ENCODE measurements around the gene GP1BA.

GP1BA gene

GRCh38 chr17:4931963-4932362 lies at the start of gene GP1BA:
Gene GP1BA, plus strand, starts transcription at chr17:4932277. Its CDS starts 328 bp downstream, at chr17:4932605.
- no peak within 1 kb of the TSS for H3K27ac ChIP-seq (ENCODE audit: low read length)
- no peak within 1 kb of the TSS for H3K4me3 ChIP-seq (ENCODE audit: low read length)
- no CpG with 5 or more reads among the region's 14 CpGs for WGBS (ENCODE audit: insufficient coverage, insufficient read length)
- H3K9me3 ChIP-seq (ENCODE audit: control insufficient read depth, insufficient read depth, low read length), result no peaks in the 10 kb centered on the region
- DNase-seq (ENCODE audit: low read depth, low spot score), result no peak
- H3K27me3 ChIP-seq (ENCODE audit: control insufficient read depth, insufficient read depth, low read length), result no peaks in the 10 kb centered on the region
- H3K36me3 ChIP-seq (ENCODE audit: control insufficient read depth, insufficient read depth, low read length), result 0 out of 2 replicates have a peak, but pooled peaks cover 2% of the 10 kb centered on the region
- no peaks in the 10 kb centered on the region for H3K4me1 ChIP-seq (ENCODE audit: control insufficient read depth, insufficient read depth, low read length)

- no peaks in the 10 kb centered on the region for H3K4me1 ChIP-seq (ENCODE audit: control insufficient read depth, insufficient read depth, low read length)
- DNase-seq (ENCODE audit: low read depth, low spot score), result no peak
- no CpG with 5 or more reads among the region's 4 CpGs for WGBS (ENCODE audit: insufficient coverage, insufficient read length)
- no peaks in the 10 kb centered on the region for H3K9me3 ChIP-seq (ENCODE audit: control insufficient read depth, insufficient read depth, low read length)
- no peak overlapping the region for H3K27ac ChIP-seq (ENCODE audit: low read length)
- H3K27me3 ChIP-seq (ENCODE audit: control insufficient read depth, insufficient read depth, low read length), result no peaks in the 10 kb centered on the region
- H3K4me3 ChIP-seq (ENCODE audit: low read length), result no peak overlapping the region
- H3K36me3 ChIP-seq (ENCODE audit: control insufficient read depth, insufficient read depth, low read length), result peaks cover 25% of the 10 kb centered on the region
These were observed 47.6 kb upstream of the GP1BA start for GRCh38 chr17:4884489-4884888.

GRCh38 chr17:4886830-4887229 lies 45.2 kb upstream of the GP1BA start:
- Histone ChIP-seq H3K9me3 (ENCODE audit: control insufficient read depth, insufficient read depth, low read length) (no peaks in the 10 kb centered on the region), H3K36me3 (ENCODE audit: control insufficient read depth, insufficient read depth, low read length) (peaks cover 38% of the 10 kb centered on the region), H3K4me3 (ENCODE audit: low read length) (no peak overlapping the region), H3K27me3 (ENCODE audit: control insufficient read depth, insufficient read depth, low read length) (no peaks in the 10 kb centered on the region), H3K27ac (ENCODE audit: low read length) (no peak overlapping the region), H3K4me1 (ENCODE audit: control insufficient read depth, insufficient read depth, low read length) (no peaks in the 10 kb centered on the region)
- no peak for DNase-seq (ENCODE audit: low read depth, low spot score)
- WGBS (ENCODE audit: insufficient coverage, insufficient read length), result no CpG with 5 or more reads among the region's 12 CpGs

DNA sequence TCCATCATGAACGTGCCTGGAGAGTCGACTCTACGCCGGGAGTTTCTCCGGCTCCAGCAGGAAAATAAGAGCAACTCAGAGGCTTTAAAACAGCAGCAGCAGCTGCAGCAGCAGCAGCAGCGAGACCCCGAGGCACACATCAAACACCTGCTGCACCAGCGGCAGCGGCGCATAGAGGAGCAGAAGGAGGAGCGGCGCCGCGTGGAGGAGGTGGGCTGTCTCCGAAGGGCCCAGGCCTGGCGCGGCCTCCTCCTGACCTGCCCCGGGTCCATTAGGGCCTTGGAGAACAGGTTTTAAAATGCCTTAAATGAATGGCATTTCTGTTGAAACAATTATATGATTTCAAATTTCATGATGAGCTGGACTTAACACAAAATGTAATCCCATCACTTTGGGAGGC lies 44.5 kb upstream of the GP1BA start:
- H3K27me3 ChIP-seq (ENCODE audit: control insufficient read depth, insufficient read depth, low read length), result no peaks in the 10 kb centered on the region
- H3K36me3 ChIP-seq (ENCODE audit: control insufficient read depth, insufficient read depth, low read length), result peaks cover 41% of the 10 kb centered on the region
- no peaks in the 10 kb centered on the region for H3K9me3 ChIP-seq (ENCODE audit: control insufficient read depth, insufficient read depth, low read length)
- H3K27ac ChIP-seq (ENCODE audit: low read length), result no peak overlapping the region
- WGBS (ENCODE audit: insufficient coverage, insufficient read length), result no CpG with 5 or more reads among the region's 18 CpGs
- H3K4me1 ChIP-seq (ENCODE audit: control insufficient read depth, insufficient read depth, low read length), result no peaks in the 10 kb centered on the region
- H3K4me3 ChIP-seq (ENCODE audit: low read length), result no peak overlapping the region
- DNase-seq (ENCODE audit: low read depth, low spot score), result no peak

DNA sequence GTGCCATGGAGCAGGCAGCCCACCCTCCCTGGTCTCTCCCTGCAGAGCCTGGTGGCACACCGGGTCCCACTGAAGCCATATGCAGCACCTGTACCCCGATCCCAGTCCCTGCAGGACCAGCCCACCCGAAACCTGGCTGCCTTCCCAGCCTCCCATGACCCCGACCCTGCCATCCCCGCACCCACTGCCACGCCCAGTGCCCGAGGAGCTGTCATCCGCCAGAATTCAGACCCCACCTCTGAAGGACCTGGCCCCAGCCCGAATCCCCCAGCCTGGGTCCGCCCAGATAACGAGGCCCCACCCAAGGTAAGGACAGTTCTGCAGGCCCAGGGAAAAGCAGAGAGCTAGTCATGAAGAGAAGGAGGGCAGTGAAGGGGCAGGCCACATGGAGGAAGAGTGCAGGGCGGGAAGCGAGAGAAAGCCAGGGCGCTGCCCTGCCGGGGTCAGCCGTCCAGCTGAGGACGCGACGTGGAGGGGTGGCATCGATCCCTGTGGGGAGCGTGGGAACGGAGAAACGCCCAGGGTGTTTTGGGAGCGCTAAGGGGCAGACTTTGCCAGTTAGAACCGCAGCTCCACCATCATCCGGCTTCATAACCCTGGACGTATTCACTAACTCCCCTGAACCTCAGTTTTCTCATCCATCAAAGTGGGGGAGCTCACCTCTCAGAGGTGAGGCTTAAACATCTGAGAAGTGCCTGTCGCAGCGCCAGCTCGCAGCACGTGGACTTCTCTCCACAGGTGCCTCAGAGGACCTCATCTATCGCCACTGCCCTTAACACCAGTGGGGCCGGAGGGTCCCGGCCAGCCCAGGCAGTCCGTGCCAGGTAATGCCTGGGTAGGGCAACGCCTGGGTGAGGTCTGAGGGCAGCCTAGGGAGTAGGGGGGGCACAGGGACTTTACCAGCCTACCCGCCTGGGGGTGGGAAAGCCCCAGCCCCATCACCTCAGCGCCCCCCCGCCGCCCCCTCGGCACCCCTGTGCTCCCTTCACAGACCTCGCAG lies 40.4 kb upstream of the GP1BA start:
- no peak overlapping the region for H3K27ac ChIP-seq (ENCODE audit: low read length)

DNA sequence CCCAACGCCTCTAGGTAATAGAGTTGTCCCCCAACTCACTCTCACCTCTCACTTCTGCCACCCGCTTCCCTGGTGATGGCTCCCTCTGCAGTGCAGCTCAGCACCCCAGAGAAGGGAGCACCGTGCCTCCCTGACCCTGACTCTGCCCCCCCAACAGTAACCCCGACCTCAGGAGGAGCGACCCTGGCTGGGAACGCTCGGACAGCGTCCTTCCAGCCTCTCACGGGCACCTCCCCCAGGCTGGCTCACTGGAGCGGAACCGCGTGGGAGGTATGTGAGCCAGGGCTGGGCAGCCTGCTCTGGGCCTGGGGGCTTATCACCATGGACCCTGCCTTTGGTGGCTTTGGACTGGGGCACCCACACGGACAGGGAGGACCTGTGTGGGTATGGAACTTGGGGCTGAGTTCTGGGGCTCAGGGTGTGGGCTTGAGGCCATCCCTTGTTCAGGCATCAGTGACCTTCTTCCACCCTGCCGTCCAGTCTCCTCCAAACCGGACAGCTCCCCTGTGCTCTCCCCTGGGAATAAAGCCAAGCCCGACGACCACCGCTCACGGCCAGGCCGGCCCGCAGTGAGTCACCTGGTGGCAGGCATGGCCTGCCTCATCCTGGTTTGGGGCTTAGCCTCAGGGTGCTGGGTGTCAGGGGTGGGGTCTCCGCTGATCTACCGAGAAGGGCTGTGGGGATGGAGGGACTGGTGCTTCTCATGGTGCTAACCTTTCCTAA lies 39.4 kb upstream of the GP1BA start:
- no peak for DNase-seq (ENCODE audit: low read depth, low spot score)
- no peaks in the 10 kb centered on the region for H3K4me1 ChIP-seq (ENCODE audit: control insufficient read depth, insufficient read depth, low read length)
- no peak overlapping the region for H3K4me3 ChIP-seq (ENCODE audit: low read length)
- no peaks in the 10 kb centered on the region for H3K9me3 ChIP-seq (ENCODE audit: control insufficient read depth, insufficient read depth, low read length)
- no peak overlapping the region for H3K27ac ChIP-seq (ENCODE audit: low read length)
- peaks cover 40% of the 10 kb centered on the region for H3K36me3 ChIP-seq (ENCODE audit: control insufficient read depth, insufficient read depth, low read length)
- no CpG with 5 or more reads among the region's 23 CpGs for WGBS (ENCODE audit: insufficient coverage, insufficient read length)
- no peaks in the 10 kb centered on the region for H3K27me3 ChIP-seq (ENCODE audit: control insufficient read depth, insufficient read depth, low read length)

More for the DNA sequence above, 40.4 kb upstream of the GP1BA start:
- Histone ChIP-seq H3K9me3 (ENCODE audit: control insufficient read depth, insufficient read depth, low read length) (no peaks in the 10 kb centered on the region), H3K4me1 (ENCODE audit: control insufficient read depth, insufficient read depth, low read length) (no peaks in the 10 kb centered on the region), H3K36me3 (ENCODE audit: control insufficient read depth, insufficient read depth, low read length) (peaks cover 46% of the 10 kb centered on the region), H3K27me3 (ENCODE audit: control insufficient read depth, insufficient read depth, low read length) (no peaks in the 10 kb centered on the region), H3K4me3 (ENCODE audit: low read length) (no peak overlapping the region)
- no peak for DNase-seq (ENCODE audit: low read depth, low spot score)
- no CpG with 5 or more reads among the region's 42 CpGs for WGBS (ENCODE audit: insufficient coverage, insufficient read length)

- H3K4me3 ChIP-seq (ENCODE audit: low read length), result no peak overlapping the region
- no peaks in the 10 kb centered on the region for H3K27me3 ChIP-seq (ENCODE audit: control insufficient read depth, insufficient read depth, low read length)
- DNase-seq (ENCODE audit: low read depth, low spot score), result no peak
- no peaks in the 10 kb centered on the region for H3K9me3 ChIP-seq (ENCODE audit: control insufficient read depth, insufficient read depth, low read length)
- WGBS (ENCODE audit: insufficient coverage, insufficient read length), result no CpG with 5 or more reads among the region's 18 CpGs
- H3K4me1 ChIP-seq (ENCODE audit: control insufficient read depth, insufficient read depth, low read length), result no peaks in the 10 kb centered on the region
- H3K27ac ChIP-seq (ENCODE audit: low read length), result no peak overlapping the region
- peaks cover 40% of the 10 kb centered on the region for H3K36me3 ChIP-seq (ENCODE audit: control insufficient read depth, insufficient read depth, low read length)
These were observed 38.8 kb upstream of the GP1BA start for GRCh38 chr17:4893272-4893671.

GRCh38 chr17:4893721-4894560 lies 38.1 kb upstream of the GP1BA start:
- Histone ChIP-seq H3K27me3 (ENCODE audit: control insufficient read depth, insufficient read depth, low read length) (no peaks in the 10 kb centered on the region), H3K9me3 (ENCODE audit: control insufficient read depth, insufficient read depth, low read length) (no peaks in the 10 kb centered on the region), H3K36me3 (ENCODE audit: control insufficient read depth, insufficient read depth, low read length) (peaks cover 40% of the 10 kb centered on the region), H3K4me1 (ENCODE audit: control insufficient read depth, insufficient read depth, low read length) (no peaks in the 10 kb centered on the region), H3K27ac (ENCODE audit: low read length) (no peak overlapping the region), H3K4me3 (ENCODE audit: low read length) (no peak overlapping the region)
- no CpG with 5 or more reads among the region's 31 CpGs for WGBS (ENCODE audit: insufficient coverage, insufficient read length)
- DNase-seq (ENCODE audit: low read depth, low spot score), result no peak

GRCh38 chr17:4895121-4895520 lies 37.0 kb upstream of the GP1BA start:
- Histone ChIP-seq H3K4me1 (ENCODE audit: control insufficient read depth, insufficient read depth, low read length) (0 out of 2 replicates have a peak, but pooled peaks cover under 1% of the 10 kb centered on the region), H3K36me3 (ENCODE audit: control insufficient read depth, insufficient read depth, low read length) (peaks cover 40% of the 10 kb centered on the region), H3K27ac (ENCODE audit: low read length) (no peak overlapping the region)

More at GRCh38 chr17:4895121-4895520, 37.0 kb upstream of the GP1BA start:
- no CpG with 5 or more reads among the region's 13 CpGs for WGBS (ENCODE audit: insufficient coverage, insufficient read length)
- H3K9me3 ChIP-seq (ENCODE audit: control insufficient read depth, insufficient read depth, low read length), result no peaks in the 10 kb centered on the region
- DNase-seq (ENCODE audit: low read depth, low spot score), result no peak
- no peaks in the 10 kb centered on the region for H3K27me3 ChIP-seq (ENCODE audit: control insufficient read depth, insufficient read depth, low read length)
- no peak overlapping the region for H3K4me3 ChIP-seq (ENCODE audit: low read length)

Data from iPS DF 6.9 (cell line).